HCT116 (cell line): ENCODE results near the gene KRT39.

Source experiments
- ELF1 ChIP-seq: IDR thresholded peaks from 2 replicates; pipeline ENCODE4 v1.6.1; 2012; ENCODE audit warnings: low read depth, borderline replicate concordance
- EZH2 ChIP-seq: fragments of 200-600 bp; sonication (generic); IDR thresholded peaks from 2 replicates; pipeline ENCODE4 v1.6.1; 2017; ENCODE audit warnings: antibody characterized with exemption, mixed run types
- POLR2AphosphoS5 ChIP-seq: IDR thresholded peaks from 2 replicates; pipeline ENCODE4 v1.6.1; 2011; ENCODE audit warnings: mild to moderate bottlenecking, low read depth, low read length, moderate library complexity
- RAD21 ChIP-seq: IDR thresholded peaks from 2 replicates; pipeline ENCODE4 v1.6.1; 2012; ENCODE audit warnings: low read depth, mild to moderate bottlenecking
- SIN3A ChIP-seq: IDR thresholded peaks from 2 replicates; pipeline ENCODE4 v1.6.1; 2012; ENCODE audit warnings: low read depth
- TCF7L2 ChIP-seq: IDR thresholded peaks from 2 replicates; pipeline ENCODE4 v1.7.0; 2011; ENCODE audit warnings: borderline replicate concordance, inconsistent platforms; ENCODE audit not compliant: insufficient read depth, insufficient read length; ENCODE audit errors: extremely low read depth
- TF ChIP-seq, protein P1 (sequence below), 3 experiments: fragments of 200-600 bp in 1 of 3; sonication (generic) in 1 of 3; IDR thresholded peaks in 2 of 3; conservative IDR thresholded peaks in 1 of 3; 2 replicates each; pipeline ENCODE4 v1.5.1; 2012 to 2017; ENCODE audit warnings: low read depth in 2 of 3, low read length in 2 of 3, antibody characterized with exemption in 1 of 3, borderline replicate concordance in 1 of 3, control low read depth in 1 of 3, mild to moderate bottlenecking in 1 of 3, mixed read lengths in 1 of 3, mixed run types in 1 of 3, moderate library complexity in 1 of 3; ENCODE audit not compliant: insufficient read depth in 1 of 3
- TF ChIP-seq, protein P2 (sequence below): IDR thresholded peaks from 2 replicates; pipeline ENCODE4 v1.6.1; 2011; ENCODE audit warnings: mild to moderate bottlenecking, low read length, moderate library complexity; ENCODE audit not compliant: insufficient replicate concordance; ENCODE audit errors: extremely low read depth

DNA sequence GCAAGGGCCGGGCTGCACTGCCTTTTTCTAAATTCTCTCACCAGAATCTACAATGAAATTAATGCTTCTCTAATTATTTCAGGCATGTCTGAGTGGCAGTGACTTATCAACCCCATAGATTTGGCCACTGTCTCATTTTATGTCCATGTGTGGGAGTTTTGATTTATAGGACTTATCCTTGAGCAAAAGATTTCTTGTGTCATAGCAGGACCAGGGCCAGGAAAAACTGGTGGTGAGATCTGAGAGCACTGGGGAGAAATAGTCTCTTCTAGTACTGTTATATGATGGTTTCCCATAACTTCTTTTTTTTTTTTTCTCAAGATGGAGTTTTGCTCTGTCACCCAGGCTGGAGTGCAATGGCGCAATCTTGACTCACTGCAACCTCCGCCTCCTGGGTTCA lies 27.8 kb downstream of the KRT39 start:
- TF ChIP-seq RAD21 (no peak), SIN3A (no peak), POLR2AphosphoS5 (no peak), EZH2 (no peak), TCF7L2 (no peak), ELF1 (no peak)
- TF ChIP-seq, protein P1, sequence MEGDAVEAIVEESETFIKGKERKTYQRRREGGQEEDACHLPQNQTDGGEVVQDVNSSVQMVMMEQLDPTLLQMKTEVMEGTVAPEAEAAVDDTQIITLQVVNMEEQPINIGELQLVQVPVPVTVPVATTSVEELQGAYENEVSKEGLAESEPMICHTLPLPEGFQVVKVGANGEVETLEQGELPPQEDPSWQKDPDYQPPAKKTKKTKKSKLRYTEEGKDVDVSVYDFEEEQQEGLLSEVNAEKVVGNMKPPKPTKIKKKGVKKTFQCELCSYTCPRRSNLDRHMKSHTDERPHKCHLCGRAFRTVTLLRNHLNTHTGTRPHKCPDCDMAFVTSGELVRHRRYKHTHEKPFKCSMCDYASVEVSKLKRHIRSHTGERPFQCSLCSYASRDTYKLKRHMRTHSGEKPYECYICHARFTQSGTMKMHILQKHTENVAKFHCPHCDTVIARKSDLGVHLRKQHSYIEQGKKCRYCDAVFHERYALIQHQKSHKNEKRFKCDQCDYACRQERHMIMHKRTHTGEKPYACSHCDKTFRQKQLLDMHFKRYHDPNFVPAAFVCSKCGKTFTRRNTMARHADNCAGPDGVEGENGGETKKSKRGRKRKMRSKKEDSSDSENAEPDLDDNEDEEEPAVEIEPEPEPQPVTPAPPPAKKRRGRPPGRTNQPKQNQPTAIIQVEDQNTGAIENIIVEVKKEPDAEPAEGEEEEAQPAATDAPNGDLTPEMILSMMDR (IDR thresholded peaks at IDR 0.05 in 2 of 3, conservative IDR thresholded peaks at IDR 0.05 in 1 of 3; ENCODE audit: borderline replicate concordance in 1 of 3, insufficient read depth in 1 of 3, low read depth in 2 of 3, low read length in 2 of 3), result no peak
- TF ChIP-seq, protein P2, sequence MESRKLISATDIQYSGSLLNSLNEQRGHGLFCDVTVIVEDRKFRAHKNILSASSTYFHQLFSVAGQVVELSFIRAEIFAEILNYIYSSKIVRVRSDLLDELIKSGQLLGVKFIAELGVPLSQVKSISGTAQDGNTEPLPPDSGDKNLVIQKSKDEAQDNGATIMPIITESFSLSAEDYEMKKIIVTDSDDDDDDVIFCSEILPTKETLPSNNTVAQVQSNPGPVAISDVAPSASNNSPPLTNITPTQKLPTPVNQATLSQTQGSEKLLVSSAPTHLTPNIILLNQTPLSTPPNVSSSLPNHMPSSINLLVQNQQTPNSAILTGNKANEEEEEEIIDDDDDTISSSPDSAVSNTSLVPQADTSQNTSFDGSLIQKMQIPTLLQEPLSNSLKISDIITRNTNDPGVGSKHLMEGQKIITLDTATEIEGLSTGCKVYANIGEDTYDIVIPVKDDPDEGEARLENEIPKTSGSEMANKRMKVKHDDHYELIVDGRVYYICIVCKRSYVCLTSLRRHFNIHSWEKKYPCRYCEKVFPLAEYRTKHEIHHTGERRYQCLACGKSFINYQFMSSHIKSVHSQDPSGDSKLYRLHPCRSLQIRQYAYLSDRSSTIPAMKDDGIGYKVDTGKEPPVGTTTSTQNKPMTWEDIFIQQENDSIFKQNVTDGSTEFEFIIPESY, result no peak
